IPS DF 6.9 (cell line): ENCODE data around the gene GJB2.

Experiments used
- DNase-seq: peaks from one replicate; pipeline ENCODE4 v3.0.0-alpha.2; 2013; ENCODE audit warnings: low read depth, low spot score
- H3K27ac ChIP-seq: one replicate; pipeline ENCODE4 v1.5.1; 2013; ENCODE audit warnings: low read length, control low read depth
- H3K27me3 ChIP-seq: 2 replicates; pipeline ENCODE4 v1.6.1; 2013; ENCODE audit warnings: mild to moderate bottlenecking, low read length; ENCODE audit not compliant: control insufficient read depth, insufficient read depth
- H3K36me3 ChIP-seq: 2 replicates; pipeline ENCODE4 v1.6.1; 2013; ENCODE audit warnings: low read length; ENCODE audit not compliant: control insufficient read depth, insufficient read depth
- H3K4me1 ChIP-seq: 2 replicates; pipeline ENCODE4 v1.6.1; 2013; ENCODE audit warnings: low read length; ENCODE audit not compliant: control insufficient read depth, insufficient read depth
- H3K4me3 ChIP-seq: 2 replicates; pipeline ENCODE4 v1.5.1; 2013; ENCODE audit warnings: mild to moderate bottlenecking, low read length
- H3K9me3 ChIP-seq: 2 replicates; pipeline ENCODE4 v1.6.1; 2013; ENCODE audit warnings: low read length, inconsistent platforms; ENCODE audit not compliant: control insufficient read depth, insufficient read depth
- WGBS: extraction: QIAGEN DNeasy Blood & Tissue Kit; methylation state at CpG from one replicate; pipeline ENCODE4 v1.1.7; 2013; ENCODE audit warnings: mixed read lengths, missing lambda C conversion rate; ENCODE audit not compliant: insufficient read length, insufficient coverage; 5-methylcytosine and 5-hydroxymethylcytosine counted together

GJB2 gene

GRCh38 chr13:20192836-20193161 is at the start of gene GJB2:
Gene GJB2 (minus strand): TSS chr13:20192938. CDS start chr13:20189581, 3,357 bp downstream.
- Histone ChIP-seq H3K4me3 (peak within 1 kb of the TSS; percentile 47), H3K4me1 (peaks cover 1% of the 10 kb centered on the region; the same call in 1 of the 2 replicates), H3K27ac (no peak within 1 kb of the TSS), H3K36me3 (no peaks in the 10 kb centered on the region), H3K27me3 (peaks cover 57% of the 10 kb centered on the region), H3K9me3 (no peaks in the 10 kb centered on the region)
- DNase-seq = no peak
- WGBS = no CpG with 5 or more reads among the region's 39 CpGs

DNA sequence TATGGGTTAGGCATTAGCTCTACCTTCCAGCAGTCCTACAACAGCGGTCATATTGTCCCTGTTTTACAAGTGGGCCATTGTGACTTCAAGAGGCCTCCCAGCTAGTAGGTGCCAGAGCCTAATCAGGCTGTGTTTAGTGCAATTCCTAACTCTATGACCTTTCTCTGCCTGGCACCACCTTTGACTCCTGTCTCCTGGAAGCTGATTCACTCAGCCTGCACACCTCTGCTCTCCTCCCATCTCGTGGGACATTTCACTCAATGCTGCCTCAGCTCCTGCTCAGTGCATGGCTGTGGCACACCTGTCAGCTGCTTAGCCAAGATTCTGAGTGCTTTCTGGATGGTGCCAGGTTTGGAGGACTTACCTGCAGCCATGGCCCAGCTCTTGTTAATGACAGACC is 48.9 kb upstream of the GJB2 start:
- Histone ChIP-seq H3K4me1 (no peaks in the 10 kb centered on the region), H3K4me3 (no peak overlapping the region)

DNA sequence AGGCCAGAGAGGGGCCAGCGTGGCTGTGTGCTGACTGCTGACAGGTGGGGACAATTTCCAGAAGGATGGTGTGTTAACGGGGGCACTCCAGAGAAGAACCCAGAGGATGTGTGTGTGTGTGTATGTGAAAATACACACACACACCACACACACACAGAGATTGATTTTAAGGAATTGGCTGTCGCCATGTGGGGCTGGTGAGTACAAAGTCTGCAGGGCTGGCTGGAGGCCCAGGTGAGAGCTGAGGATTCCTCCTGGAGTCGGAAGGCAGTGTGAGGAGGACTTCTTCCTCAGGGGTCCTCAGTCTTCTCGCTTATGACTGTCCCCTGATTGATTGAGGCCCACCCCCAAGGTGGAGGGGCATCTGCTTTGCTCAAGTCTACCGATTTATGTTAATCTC is 47.0 kb upstream of the GJB2 start:
- Histone ChIP-seq H3K36me3 (no peaks in the 10 kb centered on the region), H3K4me1 (no peaks in the 10 kb centered on the region), H3K27ac (no peak overlapping the region), H3K27me3 (no peaks in the 10 kb centered on the region), H3K4me3 (no peak overlapping the region), H3K9me3 (no peaks in the 10 kb centered on the region)
- DNase-seq = no peak
- WGBS = no CpG with 5 or more reads among the region's 6 CpGs

More for the DNA sequence above, 48.9 kb upstream of the GJB2 start:
- H3K27ac ChIP-seq = no peak overlapping the region
- WGBS = no CpG with 5 or more reads among the region's 2 CpGs
- no peaks in the 10 kb centered on the region for H3K9me3 ChIP-seq
- DNase-seq = no peak
- H3K36me3 ChIP-seq = no peaks in the 10 kb centered on the region
- H3K27me3 ChIP-seq = no peaks in the 10 kb centered on the region

GRCh38 chr13:20232556-20233277 is 40.0 kb upstream of the GJB2 start:
- no peak for DNase-seq
- peaks cover 37% of the 10 kb centered on the region for H3K27me3 ChIP-seq
- WGBS = no CpG with 5 or more reads among the region's 25 CpGs
- H3K4me1 ChIP-seq = peaks cover 2% of the 10 kb centered on the region; the same call in 1 of the 2 replicates
- H3K36me3 ChIP-seq = no peaks in the 10 kb centered on the region
- no peak overlapping the region for H3K27ac ChIP-seq
- no peaks in the 10 kb centered on the region for H3K9me3 ChIP-seq
- peak overlapping the region; percentile 26; the same call in 1 of the 2 replicates for H3K4me3 ChIP-seq

DNA sequence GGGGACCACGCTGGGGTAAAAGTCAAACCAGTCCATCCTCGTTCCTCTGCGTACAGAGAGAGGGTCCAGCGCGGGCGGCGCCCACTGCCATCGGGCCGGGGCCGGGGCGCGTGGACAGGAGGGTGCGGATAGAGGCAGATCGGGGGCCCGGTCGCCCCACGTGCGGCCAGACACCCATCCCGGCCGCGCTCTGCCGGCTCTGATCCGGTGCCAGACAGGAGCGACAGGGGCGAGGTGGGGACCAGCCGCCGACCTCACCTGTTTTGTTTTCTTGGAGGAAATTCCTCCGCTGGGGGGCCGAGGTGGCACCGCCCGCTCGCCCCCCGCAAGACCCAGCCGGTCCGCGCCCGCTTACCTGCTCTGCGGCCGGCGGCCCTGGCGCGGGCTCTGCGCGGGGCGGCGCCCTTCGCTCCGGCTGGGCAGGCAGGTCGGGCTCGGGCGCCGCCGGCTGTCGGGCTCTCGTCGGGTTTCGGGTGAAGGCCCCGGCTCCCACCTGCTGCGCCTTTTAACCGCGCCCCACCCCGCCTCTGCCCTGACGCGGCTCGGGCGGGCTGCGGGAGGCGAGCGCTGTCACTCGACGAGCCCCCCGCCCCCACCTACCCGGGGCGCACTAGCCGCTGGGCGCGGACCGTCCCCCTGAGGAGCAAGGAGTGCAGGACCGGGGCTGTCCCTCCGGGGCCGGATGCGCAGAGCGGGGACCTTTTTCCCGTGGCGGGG is 39.3 kb upstream of the GJB2 start, which contains the start of gene GJB6:
Gene GJB6 (minus strand): TSS at position 481 of the 717 bp plus-strand sequence. CDS start 8,839 bp downstream, outside the sequence.
- H3K27ac ChIP-seq = no peak within 1 kb of the TSS
- peaks cover 2% of the 10 kb centered on the region; the same call in 1 of the 2 replicates for H3K4me1 ChIP-seq
- WGBS = no CpG with 5 or more reads among the region's 85 CpGs
- no peaks in the 10 kb centered on the region for H3K36me3 ChIP-seq
- H3K4me3 ChIP-seq = peak within 1 kb of the TSS; percentile 26; the same call in 1 of the 2 replicates
- H3K27me3 ChIP-seq = peaks cover 37% of the 10 kb centered on the region
- H3K9me3 ChIP-seq = no peaks in the 10 kb centered on the region
- no peak for DNase-seq

GRCh38 chr13:20230913-20231838 is 38.4 kb upstream of the GJB2 start:
- no peak for DNase-seq
- WGBS = no CpG with 5 or more reads among the region's 30 CpGs
- peaks cover 2% of the 10 kb centered on the region; the same call in 1 of the 2 replicates for H3K4me1 ChIP-seq
- H3K4me3 ChIP-seq = no peak overlapping the region; the same call in 1 of the 2 replicates
- H3K9me3 ChIP-seq = no peaks in the 10 kb centered on the region
- peaks cover 37% of the 10 kb centered on the region for H3K27me3 ChIP-seq
- no peaks in the 10 kb centered on the region for H3K36me3 ChIP-seq
- H3K27ac ChIP-seq = no peak overlapping the region

- H3K4me1 ChIP-seq = peaks cover 2% of the 10 kb centered on the region; the same call in 1 of the 2 replicates
- no peaks in the 10 kb centered on the region for H3K9me3 ChIP-seq
- WGBS = no CpG with 5 or more reads among the region's 6 CpGs
- no peaks in the 10 kb centered on the region for H3K36me3 ChIP-seq
- DNase-seq = no peak
- H3K27ac ChIP-seq = no peak overlapping the region
- H3K27me3 ChIP-seq = peaks cover 28% of the 10 kb centered on the region
- no peak overlapping the region for H3K4me3 ChIP-seq
Observed at GRCh38 chr13:20227730-20228129, 35.0 kb upstream of the GJB2 start.

DNA sequence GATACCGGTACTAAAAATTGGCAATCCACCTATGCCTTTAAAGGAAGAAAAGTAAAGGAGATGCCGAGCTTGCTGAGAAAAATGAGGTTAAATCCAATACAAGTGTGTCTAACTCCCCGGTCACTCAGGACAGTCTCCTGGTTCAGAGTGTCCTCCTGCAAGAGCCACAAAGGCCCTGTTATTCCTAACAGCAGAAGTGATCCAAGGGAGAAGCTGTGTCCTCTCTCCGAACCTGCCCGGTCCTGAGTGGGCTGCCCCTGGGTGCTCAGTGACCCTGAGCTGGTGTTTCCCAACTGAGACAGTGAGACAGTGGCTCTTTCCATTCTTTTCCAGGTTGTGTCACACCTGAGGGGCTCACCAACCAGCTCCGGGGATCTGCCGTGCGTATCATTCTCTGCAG is 34.5 kb upstream of the GJB2 start:
- Histone ChIP-seq H3K9me3 (no peaks in the 10 kb centered on the region), H3K27me3 (peaks cover 24% of the 10 kb centered on the region)
- DNase-seq = no peak

DNA sequence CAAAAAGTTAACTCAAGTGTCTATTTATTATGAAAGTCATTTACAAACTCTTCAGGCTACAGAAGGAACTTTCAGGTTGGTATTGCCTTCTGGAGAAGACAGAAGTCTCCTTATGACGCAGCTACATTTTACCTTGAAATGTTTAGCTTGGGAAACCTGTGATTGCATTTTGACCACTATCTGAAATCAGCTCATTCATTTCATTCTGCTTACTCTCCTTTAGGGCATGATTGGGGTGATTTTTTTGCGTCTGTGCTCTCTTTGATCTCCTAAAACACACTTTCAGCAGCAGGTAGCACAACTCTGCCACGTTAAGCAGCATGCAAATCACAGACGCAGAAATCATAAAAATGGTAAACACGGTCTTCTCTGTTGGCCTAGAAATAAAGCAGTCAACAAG is 29.8 kb upstream of the GJB2 start:
- H3K4me1 ChIP-seq = no peaks in the 10 kb centered on the region
- no peak for DNase-seq
- H3K27ac ChIP-seq = no peak overlapping the region
- H3K9me3 ChIP-seq = no peaks in the 10 kb centered on the region
- no peaks in the 10 kb centered on the region for H3K27me3 ChIP-seq
- WGBS = no CpG with 5 or more reads among the region's 5 CpGs
- H3K4me3 ChIP-seq = no peak overlapping the region
- H3K36me3 ChIP-seq = no peaks in the 10 kb centered on the region

More for the DNA sequence above, 34.5 kb upstream of the GJB2 start:
- Histone ChIP-seq H3K36me3 (no peaks in the 10 kb centered on the region), H3K4me1 (peaks cover 2% of the 10 kb centered on the region; the same call in 1 of the 2 replicates), H3K4me3 (no peak overlapping the region), H3K27ac (no peak overlapping the region)
- no CpG with 5 or more reads among the region's 8 CpGs for WGBS

- no CpG with 5 or more reads among the region's 6 CpGs for WGBS
Observed at GRCh38 chr13:20221772-20222171, 29.0 kb upstream of the GJB2 start.

More at GRCh38 chr13:20221772-20222171, 29.0 kb upstream of the GJB2 start:
- Histone ChIP-seq H3K27ac (no peak overlapping the region), H3K4me1 (no peaks in the 10 kb centered on the region), H3K9me3 (no peaks in the 10 kb centered on the region), H3K27me3 (no peaks in the 10 kb centered on the region), H3K36me3 (no peaks in the 10 kb centered on the region), H3K4me3 (no peak overlapping the region)
- no peak for DNase-seq
